Activated CD8-positive, alpha-beta memory T cell treated with anti-CD3 and anti-CD28 coated beads, Interleukin-2, amount 50 U/mL, for 1 hour (primary cell): ENCODE measurements around the gene CABP7.

Source experiments
- DNase-seq: peaks from one replicate; pipeline ENCODE4 v3.0.0-alpha.2; 2020; ENCODE audit errors: extremely low read depth

CABP7 gene

DNA sequence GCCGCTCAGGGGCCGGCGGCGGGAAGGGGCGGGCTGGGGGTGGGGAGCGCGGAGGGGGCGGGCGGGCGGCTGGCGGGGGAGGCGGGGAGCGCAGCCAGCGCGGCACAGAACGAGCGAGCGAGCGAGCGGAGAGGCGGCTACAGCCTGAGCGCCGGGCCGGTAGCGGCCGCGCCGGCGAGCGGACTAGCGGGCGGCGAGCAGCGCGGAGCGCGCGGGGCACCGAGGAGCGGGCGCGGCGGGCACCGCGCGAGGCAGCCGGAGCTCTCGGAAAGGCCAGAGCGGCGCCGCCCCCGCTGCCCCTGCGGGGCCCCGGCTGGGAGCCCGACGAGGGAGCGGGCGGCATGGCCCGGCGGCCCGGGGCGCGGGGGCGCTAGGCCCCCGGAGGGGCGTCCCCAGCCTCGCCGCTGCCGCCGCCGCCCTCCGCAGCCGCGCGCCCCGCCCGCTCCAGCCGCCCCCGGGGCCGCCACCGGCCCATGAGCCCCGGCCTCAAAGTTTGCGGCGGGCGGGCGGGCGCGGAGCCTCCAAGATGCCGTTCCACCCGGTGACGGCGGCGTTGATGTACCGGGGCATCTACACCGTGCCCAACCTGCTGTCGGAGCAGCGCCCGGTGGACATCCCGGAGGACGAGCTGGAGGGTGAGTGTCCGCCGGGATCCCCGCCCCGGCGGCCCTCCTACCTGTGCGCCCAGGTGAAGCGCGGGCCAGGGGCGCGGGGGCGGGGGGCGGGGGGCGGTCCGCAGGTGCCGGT lies at the start of gene CABP7:
TSS of gene CABP7 (plus strand) at position 105 of the 747 bp plus-strand sequence. CDS start at position 527, 422 bp downstream.
- no peak for DNase-seq

DNA sequence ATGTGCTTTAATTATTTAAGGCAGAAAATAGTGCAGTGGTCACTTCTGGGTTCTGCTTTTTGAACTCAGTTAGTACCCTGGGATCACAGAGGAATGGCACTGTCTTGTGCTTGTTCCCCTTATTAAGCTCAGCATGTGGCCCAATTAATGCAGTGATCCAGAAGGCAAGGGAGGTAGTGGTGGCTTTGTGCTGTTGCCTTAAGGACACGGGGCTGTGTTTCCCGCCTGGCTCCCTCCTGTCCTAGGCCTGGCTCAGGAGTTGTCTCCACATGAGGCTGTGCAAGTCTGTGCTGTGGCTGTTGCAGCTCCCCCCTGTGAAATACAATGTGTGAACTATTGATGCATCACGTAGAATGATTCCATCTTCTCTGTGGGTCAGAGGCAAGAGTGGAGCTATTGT lies 49.2 kb upstream of the CABP7 start:
- no peak for DNase-seq

DNA sequence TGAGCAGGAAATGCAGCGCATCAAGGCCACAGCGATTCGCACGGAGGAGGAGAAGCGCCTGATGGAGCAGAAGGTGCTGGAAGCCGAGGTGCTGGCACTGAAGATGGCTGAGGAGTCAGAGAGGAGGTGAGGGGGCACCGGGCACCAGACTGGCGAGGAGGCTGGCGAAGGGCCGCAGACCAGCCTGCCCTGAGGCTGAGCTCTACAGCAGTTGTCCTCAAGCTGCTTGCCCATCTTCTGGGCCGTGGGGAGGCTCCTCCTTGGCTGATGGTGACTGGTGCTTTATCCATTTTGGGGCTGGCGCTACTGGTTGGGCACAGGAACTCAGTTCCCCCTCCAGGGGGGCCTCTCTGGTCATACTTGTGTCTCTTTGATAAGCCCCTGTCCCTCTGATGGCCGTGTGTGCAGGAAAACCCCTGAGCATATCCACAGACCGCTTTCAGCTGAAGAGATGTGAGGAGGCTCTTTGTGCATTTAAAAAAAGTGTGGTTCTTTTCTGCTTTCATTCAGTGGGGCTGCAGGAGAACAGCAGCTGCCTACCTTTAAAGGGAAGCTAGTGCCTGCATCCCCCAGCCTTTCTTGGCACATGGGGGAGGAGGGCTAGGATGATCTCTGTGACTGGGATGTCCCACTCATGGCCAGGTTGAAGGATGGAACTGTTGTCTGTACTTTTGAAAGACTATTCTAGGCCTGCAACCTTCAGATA lies 46.3 kb upstream of the CABP7 start:
- DNase-seq = no peak

DNA sequence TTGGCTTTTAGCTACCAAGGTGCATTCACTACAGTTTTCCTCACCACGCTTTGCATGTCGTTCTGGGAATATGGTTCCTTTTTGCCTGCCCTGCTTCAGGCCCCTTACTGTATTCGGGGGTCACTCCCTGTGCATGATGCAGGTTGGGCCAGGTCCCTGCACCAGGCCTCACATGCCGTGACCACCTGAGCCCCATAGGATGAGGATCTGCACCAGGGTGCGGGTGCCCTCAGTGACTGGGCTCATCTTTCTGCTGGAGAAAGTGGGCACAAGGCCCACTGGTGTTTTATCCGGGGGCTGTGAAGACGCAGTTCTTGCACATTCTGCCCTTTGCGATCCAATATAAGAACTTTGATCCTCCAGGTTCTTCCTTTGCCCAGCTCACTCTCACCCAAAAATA lies 45.7 kb upstream of the CABP7 start:
- no peak for DNase-seq

DNA sequence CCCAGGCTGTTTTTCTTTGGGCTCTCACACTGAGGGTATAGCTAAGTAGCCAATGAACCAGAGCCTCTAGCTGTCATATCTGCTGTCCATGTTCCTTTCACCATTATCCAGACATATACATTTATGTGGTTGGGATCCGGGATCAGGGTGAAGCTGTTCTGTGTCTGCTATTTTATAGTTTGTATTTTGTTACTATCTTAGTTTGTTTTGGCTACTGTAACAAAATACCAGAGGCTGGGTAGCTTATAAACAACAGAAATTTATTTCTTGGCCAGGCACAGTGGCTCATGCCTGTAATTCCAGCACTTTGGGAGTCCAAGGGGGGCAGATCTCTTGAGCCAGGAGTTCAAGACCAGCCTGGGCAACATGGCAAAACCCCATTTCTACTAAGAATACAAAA lies 40.5 kb upstream of the CABP7 start:
- no peak for DNase-seq

DNA sequence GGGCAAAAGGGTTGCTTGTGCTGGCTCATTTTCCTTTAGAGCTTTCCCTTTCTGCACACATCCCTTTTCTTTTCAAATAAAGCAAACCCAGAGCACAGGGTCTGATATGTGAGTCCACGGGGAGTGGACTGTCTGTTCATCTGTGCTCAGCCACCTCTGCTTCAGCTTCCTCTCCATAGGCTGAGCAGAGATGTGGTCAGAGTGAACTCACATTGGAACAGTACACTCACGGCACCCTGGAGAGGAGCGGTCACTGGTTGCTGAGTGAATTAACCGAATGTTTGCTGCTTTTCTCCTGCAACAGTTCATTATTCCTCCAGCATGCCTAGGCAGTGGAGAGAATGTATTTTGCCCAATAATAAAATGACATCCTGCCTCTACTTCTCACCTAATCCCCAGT lies 36.3 kb upstream of the CABP7 start:
- DNase-seq = no peak

DNA sequence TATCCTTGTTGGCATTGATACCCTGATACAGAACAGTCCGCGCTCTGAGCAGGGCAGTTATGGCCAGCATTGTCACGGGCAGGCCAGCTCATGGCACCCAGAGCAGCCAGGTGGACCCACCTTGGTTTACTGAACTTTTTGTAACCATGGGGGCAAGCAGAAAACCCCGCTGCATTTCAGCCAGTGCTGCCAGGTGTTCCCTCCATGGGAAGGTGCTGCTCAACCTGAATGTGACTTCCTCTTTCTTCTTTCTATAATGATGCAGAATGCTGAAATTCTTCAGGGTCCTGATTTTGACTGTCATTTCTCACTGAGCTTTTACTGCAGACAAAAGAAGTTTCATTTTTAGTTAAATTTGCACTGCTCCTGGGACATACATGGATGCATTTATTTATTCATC lies 35.6 kb upstream of the CABP7 start:
- DNase-seq = no peak

DNA sequence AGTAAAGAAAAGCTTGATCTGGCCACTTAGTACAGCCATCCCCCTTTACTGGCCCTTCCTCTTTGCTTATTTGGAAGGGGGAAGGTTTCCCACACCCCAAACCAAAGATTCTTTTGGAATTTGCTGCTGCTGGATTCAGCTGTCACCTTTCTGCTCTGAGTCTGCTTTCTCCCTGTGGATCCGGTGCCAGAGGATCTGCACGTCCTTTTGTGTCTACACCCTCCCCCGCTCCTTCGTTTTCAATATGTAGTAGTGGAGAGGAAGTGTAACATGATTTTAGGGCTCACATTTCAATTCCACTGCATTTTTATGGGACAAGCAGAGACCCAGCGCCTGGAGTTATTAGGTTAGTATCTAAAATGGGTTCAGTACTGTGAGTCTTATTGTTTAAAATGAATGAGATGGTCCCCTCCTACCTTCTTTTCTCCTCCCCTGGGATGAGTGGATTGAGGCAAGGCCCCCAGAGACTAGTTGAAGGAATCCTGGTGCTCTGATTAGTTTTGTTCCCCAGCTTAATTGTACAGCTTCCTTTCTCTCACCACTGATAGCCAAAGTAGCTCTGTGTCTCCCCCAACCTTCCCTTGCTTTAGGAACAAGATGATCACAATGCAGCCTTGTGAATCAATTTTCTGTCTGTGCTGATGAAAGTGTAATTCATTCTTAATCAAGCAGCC lies 30.5 kb upstream of the CABP7 start:
- no peak for DNase-seq

DNA sequence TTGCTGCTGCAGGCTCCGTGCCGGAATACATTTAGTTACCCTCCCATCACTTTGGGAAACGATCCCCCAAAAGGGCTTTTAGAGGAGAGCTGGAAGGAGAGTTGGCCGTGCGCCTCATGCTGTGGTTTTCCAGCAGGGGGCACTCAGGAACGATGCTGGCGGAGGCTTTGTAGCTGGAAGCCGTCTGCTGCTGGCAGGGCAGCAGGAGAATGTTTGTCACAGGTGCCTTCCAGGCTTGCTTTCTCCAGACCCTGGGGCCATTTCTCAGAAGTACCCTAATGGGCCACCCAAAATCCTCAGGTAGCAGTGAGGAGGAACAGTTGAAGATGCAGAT lies 30.0 kb upstream of the CABP7 start:
- DNase-seq = no peak

DNA sequence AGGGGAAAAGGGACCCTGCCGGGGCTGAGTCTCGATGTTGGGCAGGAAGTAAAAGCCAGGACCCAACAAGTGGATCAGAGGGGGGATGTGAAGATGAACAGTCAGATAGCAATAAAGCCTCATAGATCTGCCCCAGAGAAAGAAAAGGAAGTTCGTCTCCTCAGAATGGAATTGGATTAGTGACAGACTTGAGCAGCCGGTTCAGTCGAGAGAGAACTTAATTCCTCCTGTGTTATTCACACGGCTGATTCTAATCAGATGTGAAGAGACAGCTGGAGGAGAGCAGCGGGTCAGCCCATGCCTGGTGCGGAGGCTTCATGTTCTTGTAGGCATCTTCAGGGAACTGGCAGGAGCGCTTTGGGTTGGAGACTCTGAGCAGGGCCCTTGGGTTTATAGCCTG lies 29.3 kb upstream of the CABP7 start:
- DNase-seq = no peak

DNA sequence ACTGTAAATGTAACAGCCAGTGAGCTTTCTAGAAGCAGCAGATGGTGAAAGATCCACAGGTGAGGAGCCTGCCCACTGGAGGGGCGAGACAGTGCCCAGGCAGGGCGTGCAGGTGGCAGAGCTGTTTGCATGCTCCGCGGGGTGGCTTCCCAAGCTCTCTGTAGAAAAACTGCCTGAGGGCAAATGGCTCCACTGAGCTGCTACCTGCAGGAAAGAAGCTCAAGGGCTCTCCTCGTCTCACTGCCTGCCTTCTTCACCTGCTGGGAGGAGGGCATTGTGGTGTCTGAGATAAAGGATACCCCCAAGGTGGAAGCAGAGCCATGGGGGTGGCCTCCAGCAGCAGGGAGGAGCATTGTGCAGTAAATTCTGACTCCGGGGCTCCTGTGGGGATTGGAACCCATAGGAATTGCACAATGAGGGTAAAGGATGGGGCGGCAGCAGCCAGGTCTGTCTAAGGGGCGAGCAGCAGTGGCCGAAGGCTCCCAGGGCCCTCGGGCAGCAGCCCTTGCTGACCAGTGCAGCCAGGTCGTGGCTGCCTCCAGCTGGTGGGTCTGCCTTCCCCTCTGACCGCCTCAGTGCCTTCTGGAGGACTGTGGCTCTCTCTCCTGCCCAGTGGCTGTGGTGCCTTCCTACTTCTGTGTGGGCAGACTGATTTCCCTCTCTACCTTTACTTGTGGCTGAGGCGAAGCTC lies 28.0 kb upstream of the CABP7 start:
- no peak for DNase-seq

DNA sequence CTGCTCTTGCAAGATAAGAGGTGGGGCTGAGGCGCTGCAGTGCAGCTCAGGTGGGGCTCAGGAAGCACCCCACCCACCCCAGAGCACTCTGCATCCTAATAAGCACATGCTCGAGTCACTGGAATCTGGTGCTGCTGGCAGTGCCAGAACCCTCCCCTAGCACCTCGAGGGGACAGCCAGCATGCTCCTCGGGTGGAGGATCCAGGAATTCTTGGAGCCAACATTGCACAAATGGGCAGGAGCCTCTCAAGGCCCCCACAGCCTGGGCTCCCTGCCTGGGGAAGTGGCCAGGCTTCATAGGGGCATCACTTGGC lies 27.5 kb upstream of the CABP7 start:
- DNase-seq = no peak

DNA sequence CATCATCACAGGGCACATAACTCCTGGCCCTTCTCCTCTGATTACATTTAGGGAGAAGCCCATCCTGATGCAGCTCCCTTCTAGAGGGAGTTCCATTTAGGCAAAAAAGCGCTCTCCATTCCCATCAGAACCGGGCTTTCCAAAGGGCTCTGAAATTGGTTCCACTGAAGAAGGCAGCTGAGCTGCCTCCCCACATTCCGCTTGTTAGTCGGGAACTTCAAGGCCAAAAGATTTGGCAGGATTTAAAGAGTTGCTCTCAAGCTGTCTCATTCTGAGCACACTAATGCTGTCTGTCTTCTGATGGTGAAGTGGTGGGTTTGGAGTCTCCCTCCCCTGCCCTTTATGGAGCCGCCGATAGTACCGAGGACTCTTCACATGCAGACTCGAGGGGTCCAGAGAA lies 26.6 kb upstream of the CABP7 start:
- DNase-seq = no peak

DNA sequence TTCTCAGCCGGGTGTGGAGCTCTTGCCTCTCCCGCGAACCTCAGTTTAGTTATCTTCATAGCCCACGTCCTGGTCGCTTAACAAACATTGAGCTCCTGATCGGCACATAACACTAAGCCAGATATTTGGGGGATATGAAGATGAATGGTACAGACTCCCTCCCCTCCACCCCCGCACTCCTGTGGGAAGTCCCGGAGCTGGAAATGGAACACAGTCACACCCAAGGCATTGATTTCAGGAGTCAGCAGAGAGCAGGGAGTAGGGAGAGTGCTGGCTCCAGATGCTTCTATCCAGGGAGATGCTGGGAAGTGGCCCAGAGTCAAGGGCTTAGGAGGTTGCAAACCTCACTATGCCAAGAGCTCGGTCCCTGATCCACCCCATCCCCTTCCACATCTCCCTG lies 26.1 kb upstream of the CABP7 start:
- DNase-seq = no peak

DNA sequence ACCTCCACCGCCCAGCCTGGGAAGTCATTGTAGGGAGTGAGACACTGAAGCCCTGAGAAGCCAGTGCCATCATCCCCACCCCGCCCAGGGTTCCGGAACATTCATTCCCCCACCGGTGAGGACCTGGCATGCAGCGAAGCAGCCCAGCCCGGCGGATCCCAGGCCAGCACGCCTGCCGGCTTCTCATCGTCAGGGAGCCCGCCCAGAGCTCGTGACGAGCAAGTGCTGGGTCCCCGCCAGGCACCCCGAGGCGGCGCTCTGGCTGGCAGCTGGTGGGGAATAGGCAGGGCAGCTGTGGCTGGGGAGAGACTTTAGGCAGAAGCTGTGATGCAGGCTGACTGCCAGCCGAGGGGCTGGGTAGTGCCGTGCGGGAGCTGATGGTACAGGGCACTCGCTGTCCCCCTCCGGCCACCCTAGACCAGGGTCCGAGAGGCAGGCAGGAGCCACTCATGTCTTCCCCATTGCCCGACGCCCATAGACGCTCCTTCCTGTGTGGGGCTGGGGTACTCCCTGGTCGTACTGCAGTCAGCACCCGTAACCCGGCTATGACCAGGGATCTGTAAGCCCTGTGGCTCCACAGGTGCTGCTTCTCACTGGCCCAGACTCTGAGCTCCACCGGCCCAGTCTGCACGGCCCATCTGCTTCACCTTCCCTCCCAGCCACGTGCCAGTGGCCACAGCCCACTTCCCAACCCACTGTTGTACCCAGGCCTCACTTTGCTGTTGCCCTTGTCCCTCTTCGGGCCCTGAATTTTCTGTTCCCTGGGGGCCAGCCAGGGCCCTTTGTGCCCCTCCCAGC lies 24.5 kb upstream of the CABP7 start:
- no peak for DNase-seq

DNA sequence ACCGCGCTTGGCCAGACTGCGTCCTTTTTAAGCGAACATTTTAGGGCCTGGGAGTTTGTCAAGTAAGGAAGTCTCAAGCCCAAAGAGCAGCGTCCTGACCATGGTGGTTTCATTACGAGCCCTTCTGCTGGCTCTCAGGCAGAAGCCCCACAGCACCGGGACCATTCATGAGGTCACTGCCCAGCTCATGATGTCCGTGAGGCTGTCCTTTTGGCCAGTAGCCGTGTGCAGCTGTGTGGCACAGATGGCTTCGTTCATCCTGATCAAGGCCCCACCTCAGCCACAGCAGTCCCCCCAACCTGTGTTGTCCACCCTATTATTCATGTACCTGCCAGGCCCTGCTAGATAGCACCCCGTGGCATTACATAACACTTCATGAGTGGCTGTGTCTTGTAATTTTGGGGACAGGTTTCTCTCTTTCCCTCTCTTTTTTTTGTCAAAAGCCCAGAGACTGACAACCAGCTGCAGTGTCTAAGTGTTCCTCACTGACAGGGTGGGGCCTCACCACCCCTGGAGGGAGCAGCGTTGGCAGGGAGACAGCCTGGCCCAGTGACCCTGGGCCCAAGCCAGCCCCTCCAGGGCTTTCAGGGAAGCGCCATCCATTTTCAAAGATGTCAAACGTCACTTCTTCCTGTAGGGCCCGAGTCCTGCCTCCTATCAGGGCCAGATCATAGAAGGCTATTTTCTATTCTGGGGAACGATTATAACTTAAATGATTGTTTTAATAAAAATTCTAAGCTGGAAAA lies 21.8 kb upstream of the CABP7 start:
- DNase-seq = no peak

DNA sequence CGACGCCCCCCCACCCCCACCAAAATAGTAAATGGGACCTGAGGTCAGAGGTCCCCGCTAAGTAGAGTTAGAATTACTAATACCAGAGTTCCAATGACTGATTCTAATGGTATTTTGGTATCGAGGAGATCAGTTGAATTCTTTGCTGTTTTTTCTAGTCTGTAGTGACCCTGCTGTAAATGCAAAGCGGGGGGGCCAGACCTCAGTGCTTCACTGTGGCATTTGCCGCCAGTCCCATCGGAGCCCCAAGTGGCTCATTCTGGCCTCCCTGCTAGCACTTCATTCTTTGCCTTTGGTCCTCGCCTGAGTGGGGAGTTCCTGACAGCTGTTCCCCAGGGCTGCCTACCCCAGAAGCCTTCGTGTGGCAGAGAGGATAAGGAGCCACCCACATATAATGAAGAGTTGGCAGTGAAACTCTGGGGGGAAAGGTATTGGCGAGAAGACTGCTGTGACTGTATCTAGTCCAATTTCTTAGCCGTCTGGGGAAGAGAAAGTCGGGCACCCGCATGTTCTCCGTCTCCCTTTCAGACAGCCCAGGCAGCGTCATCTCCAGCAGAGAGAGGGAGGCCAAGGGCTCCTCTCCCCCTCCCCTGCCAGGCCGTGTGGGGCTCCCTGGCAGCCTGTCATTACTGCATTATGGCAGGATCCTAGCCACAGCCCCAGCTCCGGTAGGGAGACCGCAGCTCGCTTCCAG lies 19.4 kb upstream of the CABP7 start:
- DNase-seq = no peak

DNA sequence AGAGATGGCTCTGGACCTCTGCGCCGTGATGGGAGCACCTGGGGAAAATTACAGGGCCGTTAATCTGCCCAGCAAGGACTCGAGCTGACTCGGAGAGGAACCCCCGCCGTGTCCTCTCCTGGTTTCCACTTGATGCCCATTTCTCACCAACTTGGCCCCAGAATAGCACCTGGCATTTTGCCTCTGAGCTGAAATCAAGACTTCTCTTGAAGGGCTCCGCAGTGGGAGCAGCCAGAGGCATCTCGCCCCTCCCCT lies 19.0 kb upstream of the CABP7 start:
- DNase-seq = no peak

DNA sequence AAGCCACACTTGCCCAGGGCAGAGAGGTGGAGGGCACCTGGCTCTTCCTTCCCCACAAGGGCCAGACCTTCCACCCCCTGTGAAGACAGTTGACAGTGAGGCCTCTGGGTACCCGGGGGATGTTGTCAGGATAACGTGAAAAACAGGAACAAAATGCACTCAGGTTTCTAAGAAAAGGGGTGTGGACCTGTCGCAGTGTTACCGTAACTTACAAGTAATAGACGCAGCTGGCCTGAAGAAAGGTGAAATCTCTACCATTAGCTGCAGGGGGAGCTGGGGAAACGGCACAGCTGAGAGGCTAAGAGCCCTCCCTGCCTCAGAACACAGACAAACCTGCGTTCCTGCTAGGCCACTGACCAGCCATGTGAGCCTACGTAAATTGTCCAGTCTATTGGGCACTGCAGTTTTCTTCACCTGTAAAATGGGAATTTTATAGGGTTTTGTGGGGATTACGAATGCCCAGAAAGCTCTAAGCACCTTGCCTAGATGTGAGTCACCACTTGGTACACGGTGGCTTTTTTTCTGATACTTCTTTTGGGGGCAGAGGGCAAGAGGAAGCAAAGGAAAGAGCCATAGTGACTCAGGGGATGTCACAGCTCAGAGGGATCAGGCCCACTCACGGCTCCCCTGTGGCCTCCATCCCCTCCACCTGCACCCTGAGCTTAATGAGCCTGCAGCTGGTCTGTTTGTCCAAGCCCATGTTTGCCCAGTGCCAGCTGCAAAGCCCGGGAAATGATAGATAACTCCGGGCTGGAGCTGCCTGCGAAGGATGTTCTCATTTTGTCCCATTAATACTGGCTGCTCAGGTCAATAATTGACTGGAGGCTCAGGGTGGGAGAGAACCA lies 18.4 kb upstream of the CABP7 start:
- DNase-seq = no peak
